Measurements from ENCODE around the gene COMMD1.

- TF ChIP-seq POLR2A (IDR thresholded peaks at IDR 0.05; ENCODE audit: low read length) (no peak), GATA1 (IDR thresholded peaks at IDR 0.05; ENCODE audit: low read depth, low read length) (no peak)
Observed at GRCh38 chr2:62144689-62145477, 239.4 kb downstream of the COMMD1 start.
